ENCODE data around the gene SOD3.

DNA sequence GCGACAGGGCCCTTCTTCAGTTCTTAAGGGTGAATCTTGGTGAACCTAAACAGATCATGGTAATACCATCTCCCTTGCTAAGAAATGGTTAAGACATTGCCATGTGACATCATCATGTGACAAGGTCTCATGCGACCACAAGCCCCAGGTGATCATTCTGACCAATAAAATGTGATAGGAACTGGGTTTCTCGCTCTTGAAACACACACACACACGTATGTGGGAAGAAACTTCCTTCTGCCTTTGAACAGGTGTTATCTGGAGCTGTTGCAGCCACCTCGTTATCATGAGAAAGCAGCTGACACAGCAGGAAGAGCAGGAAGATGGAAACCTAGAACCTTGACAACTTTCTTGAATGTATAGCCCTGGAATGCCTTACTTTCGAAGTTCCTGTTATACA is 10.2 kb downstream of the SOD3 start:
- TF ChIP-seq, protein P1, sequence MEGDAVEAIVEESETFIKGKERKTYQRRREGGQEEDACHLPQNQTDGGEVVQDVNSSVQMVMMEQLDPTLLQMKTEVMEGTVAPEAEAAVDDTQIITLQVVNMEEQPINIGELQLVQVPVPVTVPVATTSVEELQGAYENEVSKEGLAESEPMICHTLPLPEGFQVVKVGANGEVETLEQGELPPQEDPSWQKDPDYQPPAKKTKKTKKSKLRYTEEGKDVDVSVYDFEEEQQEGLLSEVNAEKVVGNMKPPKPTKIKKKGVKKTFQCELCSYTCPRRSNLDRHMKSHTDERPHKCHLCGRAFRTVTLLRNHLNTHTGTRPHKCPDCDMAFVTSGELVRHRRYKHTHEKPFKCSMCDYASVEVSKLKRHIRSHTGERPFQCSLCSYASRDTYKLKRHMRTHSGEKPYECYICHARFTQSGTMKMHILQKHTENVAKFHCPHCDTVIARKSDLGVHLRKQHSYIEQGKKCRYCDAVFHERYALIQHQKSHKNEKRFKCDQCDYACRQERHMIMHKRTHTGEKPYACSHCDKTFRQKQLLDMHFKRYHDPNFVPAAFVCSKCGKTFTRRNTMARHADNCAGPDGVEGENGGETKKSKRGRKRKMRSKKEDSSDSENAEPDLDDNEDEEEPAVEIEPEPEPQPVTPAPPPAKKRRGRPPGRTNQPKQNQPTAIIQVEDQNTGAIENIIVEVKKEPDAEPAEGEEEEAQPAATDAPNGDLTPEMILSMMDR (tag by site-specific recombination; IDR thresholded peaks at IDR 0.05) = no peak
- no peak for TF ChIP-seq ZNF830 (tag by site-specific recombination; IDR thresholded peaks at IDR 0.05; ENCODE audit: low read depth)
- no peak for TF ChIP-seq MYNN (tag by site-specific recombination; IDR thresholded peaks at IDR 0.05; ENCODE audit: borderline replicate concordance)
- TF ChIP-seq, protein P2, sequence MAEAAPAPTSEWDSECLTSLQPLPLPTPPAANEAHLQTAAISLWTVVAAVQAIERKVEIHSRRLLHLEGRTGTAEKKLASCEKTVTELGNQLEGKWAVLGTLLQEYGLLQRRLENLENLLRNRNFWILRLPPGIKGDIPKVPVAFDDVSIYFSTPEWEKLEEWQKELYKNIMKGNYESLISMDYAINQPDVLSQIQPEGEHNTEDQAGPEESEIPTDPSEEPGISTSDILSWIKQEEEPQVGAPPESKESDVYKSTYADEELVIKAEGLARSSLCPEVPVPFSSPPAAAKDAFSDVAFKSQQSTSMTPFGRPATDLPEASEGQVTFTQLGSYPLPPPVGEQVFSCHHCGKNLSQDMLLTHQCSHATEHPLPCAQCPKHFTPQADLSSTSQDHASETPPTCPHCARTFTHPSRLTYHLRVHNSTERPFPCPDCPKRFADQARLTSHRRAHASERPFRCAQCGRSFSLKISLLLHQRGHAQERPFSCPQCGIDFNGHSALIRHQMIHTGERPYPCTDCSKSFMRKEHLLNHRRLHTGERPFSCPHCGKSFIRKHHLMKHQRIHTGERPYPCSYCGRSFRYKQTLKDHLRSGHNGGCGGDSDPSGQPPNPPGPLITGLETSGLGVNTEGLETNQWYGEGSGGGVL (tag by site-specific recombination; IDR thresholded peaks at IDR 0.05) = no peak
- no peak for TF ChIP-seq ZNF548 (tag by site-specific recombination; IDR thresholded peaks at IDR 0.05)

Data from HEK293 (cell line).